Hippocampal formation (tissue), 2 donors: ENCODE data around the gene RUNX3.

Source experiments
- DNase-seq, 2 donors: peaks; one replicate each; lab custom pipeline; 2025; lab: John Stamatoyannopoulos, UW

The RUNX3 gene

DNA sequence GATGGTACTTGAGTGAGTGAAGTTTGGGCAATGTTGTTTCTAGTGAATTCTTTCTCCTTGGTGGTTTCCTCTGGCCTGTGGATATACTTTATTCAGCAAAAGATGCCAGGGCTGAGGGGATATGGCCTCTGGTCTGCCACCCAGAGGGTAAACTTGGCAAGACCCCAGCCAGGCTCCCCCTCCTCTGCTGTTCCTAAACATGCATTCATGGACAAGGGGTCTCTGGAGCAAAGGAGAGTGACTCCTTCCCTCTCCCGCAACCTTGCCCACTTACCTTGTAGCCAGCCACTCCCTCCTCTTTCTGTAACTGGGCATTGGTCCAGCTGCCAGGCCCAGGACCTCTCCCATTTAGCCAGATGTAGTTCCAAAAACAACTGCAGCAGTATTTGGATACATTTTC is 43.8 kb downstream of the RUNX3 start:
- no peak for DNase-seq

- DNase-seq: no peak
Observed at GRCh38 chr1:24884751-24885150, 45.3 kb downstream of the RUNX3 start.

DNA sequence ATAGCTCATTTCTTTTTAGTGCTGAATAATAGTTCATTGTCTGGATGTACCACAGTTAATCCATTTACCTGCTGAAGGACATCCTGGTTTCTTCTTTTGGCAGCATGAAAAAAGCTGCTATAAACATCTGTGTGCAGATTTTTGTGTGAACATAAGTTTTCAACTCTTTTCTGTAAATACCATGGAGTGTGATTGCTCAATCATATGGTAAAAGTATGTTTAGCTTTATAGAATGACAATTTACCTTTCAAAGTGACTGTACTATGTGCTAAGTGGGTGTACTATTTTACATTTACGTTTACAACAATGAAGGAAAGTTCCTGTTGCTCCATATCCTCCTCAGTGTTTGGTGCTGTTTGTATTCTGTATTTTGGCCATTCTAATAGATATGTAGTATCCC is 49.0 kb downstream of the RUNX3 start:
- no peak for DNase-seq

GRCh38 chr1:24878775-24879742 is 51.0 kb downstream of the RUNX3 start:
- no peak for DNase-seq

- no peak for DNase-seq
Observed at GRCh38 chr1:24878045-24878444, 52.0 kb downstream of the RUNX3 start.

- no peak for DNase-seq
Observed at GRCh38 chr1:24875991-24876506, 54.0 kb downstream of the RUNX3 start.

DNA sequence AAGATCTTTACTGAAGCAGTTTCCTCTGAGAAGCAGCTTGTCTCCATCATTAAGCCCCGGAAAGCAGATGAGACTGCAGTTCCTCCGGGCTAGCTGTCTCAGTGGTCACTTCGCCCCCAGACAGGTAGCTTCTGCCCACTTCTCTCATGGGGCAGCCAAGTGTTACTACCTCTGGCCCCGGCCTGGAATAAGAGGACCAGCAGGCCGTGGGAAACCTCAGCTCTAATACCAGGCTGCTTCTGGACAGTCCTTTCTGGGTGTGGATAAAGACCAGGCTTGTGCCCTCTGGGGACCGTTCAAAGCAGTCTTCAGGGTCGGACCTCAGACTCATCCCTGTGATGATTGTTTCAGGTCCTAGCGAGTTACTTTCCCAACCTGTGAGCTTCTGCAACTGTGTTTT is 54.8 kb downstream of the RUNX3 start:
- no peak for DNase-seq

GRCh38 chr1:24874611-24875234 is 55.4 kb downstream of the RUNX3 start:
- DNase-seq: no peak

- DNase-seq: no peak
Observed at GRCh38 chr1:24874056-24874455, 56.0 kb downstream of the RUNX3 start.

DNA sequence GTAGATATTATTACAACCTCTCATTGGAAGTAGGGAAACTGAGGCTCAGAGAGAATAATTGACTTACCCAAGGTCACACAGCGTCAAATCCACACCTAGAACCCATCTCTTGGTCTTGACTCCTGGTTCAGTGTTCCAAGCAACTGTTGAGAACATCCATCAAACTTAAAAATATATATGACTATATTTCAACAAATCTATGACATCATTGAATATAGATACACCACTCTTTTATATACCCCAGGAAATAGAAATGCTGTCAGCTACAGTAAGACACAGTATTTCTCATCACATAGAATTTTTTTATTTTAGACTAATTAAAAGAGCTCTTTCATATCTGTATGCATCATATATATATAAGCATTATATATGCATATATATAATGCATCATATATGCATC is 56.9 kb downstream of the RUNX3 start:
- no peak for DNase-seq

- DNase-seq: peak in 1 of 2 donors; percentile 25
Observed at GRCh38 chr1:24872061-24872850, 57.8 kb downstream of the RUNX3 start.

DNA sequence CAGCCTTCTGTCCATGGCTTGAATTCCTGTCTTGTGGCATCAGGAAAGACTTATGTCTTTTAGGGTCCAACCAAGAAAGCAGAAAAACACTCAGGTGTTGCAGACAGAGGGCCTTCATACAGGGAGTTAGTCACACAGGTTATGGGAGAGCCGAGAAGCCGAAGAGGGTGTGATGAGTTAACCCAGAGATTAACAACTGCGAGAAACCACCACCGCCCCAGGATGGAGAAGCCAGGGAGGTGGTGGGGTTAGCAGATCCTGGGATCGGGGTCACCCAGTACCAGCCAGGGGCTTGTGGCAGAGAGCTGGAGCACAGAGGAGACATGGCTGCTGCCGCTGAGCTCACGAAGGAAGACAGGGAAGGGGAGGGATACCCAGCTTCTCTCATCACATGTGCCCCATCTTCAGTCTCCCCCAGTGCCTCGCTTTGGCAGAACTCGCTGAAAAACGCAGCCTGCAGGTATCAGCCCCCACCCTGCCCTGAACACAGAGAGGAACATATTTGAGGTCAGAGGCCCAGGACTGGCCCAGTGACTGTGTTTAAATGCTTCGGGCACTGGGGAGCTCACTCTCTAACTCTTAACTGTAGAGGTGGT is 58.7 kb downstream of the RUNX3 start:
- no peak for DNase-seq

DNA sequence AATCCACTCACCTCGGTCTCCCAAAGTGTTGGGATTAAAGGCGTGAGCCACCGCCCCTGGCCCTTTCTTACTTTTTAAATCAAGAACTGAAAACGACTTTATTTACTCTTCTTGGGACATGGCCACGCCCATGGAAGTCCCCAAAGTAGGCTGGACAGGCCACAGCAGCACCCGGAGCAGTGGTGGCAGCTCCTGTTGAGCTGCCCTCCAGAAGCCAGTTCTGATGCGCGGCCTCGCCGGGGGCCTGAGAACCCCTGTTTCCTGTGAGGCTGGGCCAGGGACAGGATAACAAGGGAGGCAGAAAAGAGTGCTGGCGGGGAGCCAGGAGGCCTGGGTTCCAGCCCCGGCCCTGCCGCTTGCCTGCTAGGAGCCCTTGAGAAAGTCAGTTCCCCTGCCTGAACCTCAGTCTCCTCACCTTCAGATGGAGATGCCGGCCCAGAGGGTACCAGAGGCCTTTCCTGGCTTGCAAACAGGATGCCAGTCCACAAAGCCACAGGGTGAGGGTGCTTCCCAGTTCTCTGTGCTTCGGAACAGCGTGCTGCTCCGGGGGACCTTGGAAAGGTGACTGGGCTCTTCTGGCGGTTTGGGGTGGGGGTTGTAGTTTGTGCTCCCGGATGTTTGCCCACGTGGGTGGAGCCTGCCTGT is 59.4 kb downstream of the RUNX3 start:
- no peak for DNase-seq

GRCh38 chr1:24868016-24868875 is 61.8 kb downstream of the RUNX3 start:
- DNase-seq: no peak

- DNase-seq: no peak
Observed at GRCh38 chr1:24867084-24867870, 62.8 kb downstream of the RUNX3 start.

- no peak for DNase-seq
Observed at GRCh38 chr1:24866211-24867083, 63.6 kb downstream of the RUNX3 start.

DNA sequence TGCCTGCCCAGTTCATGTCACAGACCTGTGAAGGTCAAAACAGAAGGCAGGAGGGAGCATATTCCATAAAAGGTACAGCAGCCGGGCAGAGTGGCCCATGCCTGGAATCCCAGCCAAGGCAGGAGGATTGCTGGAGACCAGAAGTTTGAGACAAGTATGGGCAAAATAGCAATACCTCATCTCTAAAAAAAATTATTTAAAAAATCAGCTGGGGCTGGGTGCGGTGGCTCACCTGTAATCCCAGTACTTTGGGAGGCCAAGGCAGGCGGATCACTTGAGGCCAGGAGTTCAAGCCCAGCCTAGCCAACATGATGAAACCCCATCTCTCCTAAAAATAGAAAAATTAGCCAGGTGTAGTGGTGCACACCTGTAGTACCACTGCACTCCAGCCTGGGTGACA is 64.5 kb downstream of the RUNX3 start:
- no peak for DNase-seq

DNA sequence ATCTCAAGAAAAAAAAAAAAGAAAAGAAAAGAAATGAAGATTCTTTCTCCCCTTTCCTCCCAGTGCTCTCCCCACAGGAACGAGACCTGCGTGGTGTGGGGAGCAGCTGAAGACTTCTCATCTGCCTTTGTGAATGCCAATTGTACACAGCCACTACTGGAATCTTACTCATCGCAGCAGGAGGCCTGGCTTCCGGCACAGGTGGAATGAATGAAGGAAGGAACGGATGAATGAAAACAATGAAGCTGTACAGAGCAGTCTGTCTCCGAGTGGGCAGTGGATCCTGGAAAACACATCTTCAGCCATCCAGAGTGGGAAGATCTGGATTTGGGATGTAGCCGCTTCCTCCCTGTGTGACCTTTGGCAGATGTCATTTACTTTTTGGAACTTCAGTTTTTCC is 64.9 kb downstream of the RUNX3 start:
- no peak for DNase-seq

DNA sequence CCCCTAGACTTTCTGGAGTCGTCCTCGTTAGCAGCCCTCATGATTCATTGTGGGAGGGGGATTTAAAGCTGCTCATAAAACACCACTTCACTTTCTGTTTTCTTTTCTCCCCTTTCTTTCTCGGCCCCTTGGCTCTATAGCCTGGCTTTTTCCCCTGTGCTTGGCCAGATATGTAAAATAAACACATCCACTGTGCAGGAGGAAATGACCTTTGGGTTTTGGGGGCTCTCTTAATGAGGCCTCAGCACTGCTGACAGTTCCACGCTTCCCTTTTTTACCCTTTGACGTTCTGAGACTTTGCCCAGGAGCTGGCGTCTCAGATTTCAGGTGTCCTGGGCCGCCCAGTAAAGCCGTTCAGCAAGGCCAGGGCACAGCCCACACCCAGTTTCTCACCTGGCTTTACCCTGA is 65.7 kb downstream of the RUNX3 start:
- DNase-seq: no peak
